Effector memory CD4-positive, alpha-beta T cell (primary cell): ENCODE measurements around the gene FRMD4B.

Experiments used
- DNase-seq, 3 donors: peaks; one replicate each; pipeline ENCODE4 v3.0.0-alpha.2; 2020
- H3K27ac ChIP-seq: 2 replicates; pipeline ENCODE4 v1.7.0; 2013; ENCODE audit warnings: mild to moderate bottlenecking, low read length, moderate library complexity; ENCODE audit not compliant: insufficient read depth, poor library complexity, severe bottlenecking
- H3K27me3 ChIP-seq: replicated peaks from 2 replicates; pipeline ENCODE4 v1.7.0; 2013; ENCODE audit warnings: mild to moderate bottlenecking, low read length; ENCODE audit not compliant: insufficient read depth, control insufficient read depth, poor library complexity, severe bottlenecking
- H3K36me3 ChIP-seq: 2 replicates; pipeline ENCODE4 v1.7.0; 2013; ENCODE audit warnings: mild to moderate bottlenecking, low read length, moderate library complexity; ENCODE audit not compliant: control insufficient read depth, insufficient read depth
- H3K4me1 ChIP-seq: 2 replicates; pipeline ENCODE4 v1.7.0; 2013; ENCODE audit warnings: low read length, mild to moderate bottlenecking; ENCODE audit not compliant: control insufficient read depth, insufficient read depth, poor library complexity, severe bottlenecking
- H3K4me3 ChIP-seq: 2 replicates; pipeline ENCODE4 v1.7.0; 2013; ENCODE audit warnings: low read length, low read depth, mild to moderate bottlenecking; ENCODE audit not compliant: insufficient read depth, poor library complexity, severe bottlenecking
- H3K9me3 ChIP-seq: 2 replicates; pipeline ENCODE4 v1.7.0; 2013; ENCODE audit warnings: mild to moderate bottlenecking, low read length, moderate library complexity; ENCODE audit not compliant: control insufficient read depth

FRMD4B gene

DNA sequence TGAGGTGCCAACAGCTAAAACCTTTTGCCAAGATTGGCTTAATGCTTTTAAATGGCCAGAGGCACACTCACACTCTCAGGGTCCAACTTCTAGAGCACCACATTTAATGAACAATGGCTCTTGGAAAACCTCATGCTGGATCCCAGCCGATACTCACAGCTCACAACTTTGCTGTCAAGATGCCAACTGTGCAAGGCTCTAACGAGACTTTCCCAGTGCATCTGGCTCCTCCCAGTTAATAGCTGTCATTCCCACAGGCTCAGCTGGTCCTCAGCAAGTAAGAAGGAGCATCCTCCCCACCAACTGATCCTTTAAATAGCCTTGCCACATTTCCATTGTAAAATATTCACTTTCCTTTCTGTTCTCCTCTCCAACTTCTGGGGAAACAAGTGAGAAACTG is 20.3 kb upstream of the FRMD4B start:
- Histone ChIP-seq H3K27me3 (no peaks in the 10 kb centered on the region), H3K36me3 (no peaks in the 10 kb centered on the region), H3K9me3 (no peaks in the 10 kb centered on the region), H3K4me1 (no peaks in the 10 kb centered on the region), H3K27ac (no peak overlapping the region), H3K4me3 (no peak overlapping the region)
- DNase-seq, result no peak

DNA sequence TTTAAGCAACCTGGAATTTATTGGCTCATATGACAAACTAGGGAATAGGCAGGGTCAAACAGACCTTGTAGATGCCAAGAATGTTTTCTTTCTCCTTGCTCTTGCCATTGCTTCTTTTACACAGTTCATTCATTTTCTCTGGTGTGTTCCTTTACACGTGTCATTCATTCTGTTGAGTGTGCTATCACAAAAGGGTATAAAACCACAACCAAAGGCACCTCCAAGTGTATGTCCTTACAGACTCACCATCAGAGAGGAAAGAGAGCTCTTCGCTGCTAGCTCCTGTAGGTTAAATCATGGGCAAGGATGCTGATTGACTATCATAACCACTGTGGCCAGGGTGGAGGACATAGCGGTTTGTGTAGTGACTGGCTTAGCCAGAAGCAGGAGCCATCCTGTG is 19.2 kb upstream of the FRMD4B start:
- no peak for DNase-seq
- no peaks in the 10 kb centered on the region for H3K36me3 ChIP-seq

DNA sequence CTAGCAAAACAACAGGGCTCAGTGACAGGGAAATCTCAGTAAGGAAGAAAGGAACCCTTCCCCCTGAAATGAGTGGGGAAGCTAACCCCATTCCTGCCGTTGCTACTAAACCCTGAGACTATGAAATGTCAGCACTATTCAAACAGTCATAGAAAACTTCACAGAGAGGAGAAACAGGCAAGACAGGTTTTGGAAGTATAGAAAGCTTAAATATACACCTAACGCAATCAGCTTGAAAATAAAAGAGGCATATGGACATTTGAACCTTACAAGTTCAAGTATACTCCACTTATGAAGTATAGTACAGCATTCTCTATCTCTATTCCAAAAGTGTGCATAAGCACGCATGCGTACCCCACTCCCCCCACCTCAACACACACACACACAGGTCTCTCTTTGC is 17.6 kb upstream of the FRMD4B start:
- no peak overlapping the region for H3K4me3 ChIP-seq
- H3K27ac ChIP-seq, result no peak overlapping the region
- H3K36me3 ChIP-seq, result no peaks in the 10 kb centered on the region
- H3K9me3 ChIP-seq, result no peaks in the 10 kb centered on the region
- H3K4me1 ChIP-seq, result no peaks in the 10 kb centered on the region
- no peaks in the 10 kb centered on the region for H3K27me3 ChIP-seq
- DNase-seq, result no peak

More for the DNA sequence above, 19.2 kb upstream of the FRMD4B start:
- Histone ChIP-seq H3K9me3 (no peaks in the 10 kb centered on the region), H3K27ac (no peak overlapping the region), H3K4me1 (no peaks in the 10 kb centered on the region), H3K27me3 (no peaks in the 10 kb centered on the region), H3K4me3 (no peak overlapping the region)

DNA sequence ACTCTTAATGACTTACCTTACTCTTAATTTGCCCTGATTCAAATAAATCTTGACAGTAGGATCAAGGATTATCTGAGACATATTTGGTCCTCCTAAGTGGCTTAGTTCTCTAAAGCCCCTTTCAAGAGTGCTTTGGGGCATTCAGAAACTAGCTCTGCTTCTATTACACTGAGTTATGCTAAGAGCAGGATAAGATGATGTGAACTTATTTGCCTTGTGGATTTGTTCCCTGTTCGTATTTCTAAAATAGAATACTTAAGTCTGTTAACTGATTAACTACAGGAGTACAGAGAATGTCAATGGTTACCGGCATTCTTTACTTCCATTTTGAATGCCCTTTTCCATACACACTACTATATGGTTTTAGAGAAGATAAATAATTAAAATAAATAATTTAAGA is 14.8 kb upstream of the FRMD4B start:
- DNase-seq, result no peak
- H3K36me3 ChIP-seq, result no peaks in the 10 kb centered on the region
- no peak overlapping the region for H3K4me3 ChIP-seq
- no peaks in the 10 kb centered on the region for H3K9me3 ChIP-seq
- no peaks in the 10 kb centered on the region for H3K27me3 ChIP-seq
- no peaks in the 10 kb centered on the region for H3K4me1 ChIP-seq
- no peak overlapping the region for H3K27ac ChIP-seq

DNA sequence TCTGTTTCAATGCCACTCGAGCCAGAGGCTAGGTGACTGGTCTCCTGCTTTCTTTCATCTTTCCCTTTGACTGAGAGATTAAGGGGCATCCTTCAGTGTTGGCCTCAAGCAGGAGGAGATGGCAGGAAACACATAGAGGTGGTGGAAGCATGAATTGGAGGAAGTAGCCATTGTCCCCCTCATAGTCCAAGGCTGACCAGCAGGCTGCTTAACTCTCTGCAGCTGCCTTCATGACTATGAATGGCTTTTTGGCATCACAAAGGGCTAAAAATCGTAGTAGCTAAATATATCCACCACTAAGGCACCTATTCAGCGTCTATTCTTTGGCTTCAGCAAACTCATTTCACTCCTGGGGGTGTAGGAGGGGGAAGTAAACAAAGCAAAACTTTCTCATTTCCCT is 7.0 kb upstream of the FRMD4B start:
- H3K27ac ChIP-seq, result no peak overlapping the region
- no peaks in the 10 kb centered on the region for H3K9me3 ChIP-seq
- no peak for DNase-seq
- no peaks in the 10 kb centered on the region for H3K27me3 ChIP-seq
- H3K4me1 ChIP-seq, result no peaks in the 10 kb centered on the region
- no peak overlapping the region for H3K4me3 ChIP-seq
- H3K36me3 ChIP-seq, result no peaks in the 10 kb centered on the region

DNA sequence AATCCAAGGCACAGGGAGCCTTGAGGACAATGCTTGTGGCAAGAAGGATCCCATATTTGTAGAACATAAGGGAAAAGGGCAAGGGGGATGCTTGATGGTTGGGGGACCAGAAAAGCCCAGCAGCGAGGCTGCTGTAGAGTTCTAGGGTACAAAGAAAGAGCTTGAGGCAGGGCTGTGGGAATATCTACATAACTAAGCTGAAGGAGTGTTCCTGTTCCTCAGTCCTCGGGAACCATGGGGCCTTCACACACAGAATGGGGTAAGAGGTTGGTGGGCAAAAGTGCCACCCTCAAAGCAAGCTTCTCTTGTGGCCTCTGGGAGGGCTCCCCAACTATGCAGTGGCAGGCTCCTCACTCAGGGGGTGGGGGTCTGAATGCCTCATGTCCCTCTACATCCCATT is 6.5 kb upstream of the FRMD4B start:
- Histone ChIP-seq H3K4me3 (no peak overlapping the region), H3K27ac (no peak overlapping the region), H3K9me3 (no peaks in the 10 kb centered on the region), H3K4me1 (no peaks in the 10 kb centered on the region), H3K36me3 (no peaks in the 10 kb centered on the region), H3K27me3 (no peaks in the 10 kb centered on the region)
- no peak for DNase-seq

DNA sequence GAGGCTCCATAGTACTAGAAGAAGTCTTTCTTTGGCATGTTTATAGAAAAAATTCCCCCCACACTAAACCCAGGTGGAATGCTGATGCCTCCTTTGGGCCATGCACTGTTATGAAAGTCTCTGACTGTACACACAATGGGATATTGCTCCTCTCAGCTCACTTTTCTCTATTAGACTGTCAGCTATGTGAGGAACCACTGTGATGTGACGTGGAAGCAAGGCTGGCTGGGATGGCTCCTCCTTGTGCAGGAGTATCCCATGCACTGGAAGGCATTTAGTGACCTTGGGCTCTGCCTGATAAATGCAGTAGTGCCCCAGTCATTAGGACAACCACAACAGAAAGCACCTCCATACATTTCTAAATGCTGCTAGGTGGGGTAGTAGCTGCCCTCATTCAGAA is 5.7 kb upstream of the FRMD4B start:
- H3K27ac ChIP-seq, result no peak overlapping the region
- no peak for DNase-seq
- no peaks in the 10 kb centered on the region for H3K9me3 ChIP-seq
- no peaks in the 10 kb centered on the region for H3K36me3 ChIP-seq
- no peak overlapping the region for H3K4me3 ChIP-seq
- H3K27me3 ChIP-seq, result peaks cover under 1% of the 10 kb centered on the region
- H3K4me1 ChIP-seq, result no peaks in the 10 kb centered on the region

DNA sequence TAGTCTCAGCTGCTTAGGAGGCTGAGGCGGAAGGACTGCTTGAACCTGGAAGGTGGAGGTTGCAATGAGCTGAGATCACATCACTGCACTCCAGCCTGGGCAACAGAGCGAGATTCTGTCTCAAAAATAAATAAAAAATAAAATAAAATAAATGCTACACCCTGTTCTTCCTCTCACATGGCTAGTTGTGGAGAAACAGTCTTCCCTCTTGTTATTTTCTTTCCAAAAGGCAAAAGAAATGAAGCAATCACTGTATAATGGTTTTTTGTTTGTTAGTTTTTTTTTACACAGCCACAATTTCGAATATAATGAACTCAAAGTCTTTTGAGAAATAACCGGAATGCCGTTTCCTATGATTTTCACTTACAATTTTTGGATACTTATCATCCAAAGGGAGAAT is 4.9 kb upstream of the FRMD4B start:
- Histone ChIP-seq H3K27me3 (peaks cover 8% of the 10 kb centered on the region), H3K36me3 (no peaks in the 10 kb centered on the region), H3K27ac (no peak overlapping the region), H3K9me3 (no peaks in the 10 kb centered on the region), H3K4me1 (no peaks in the 10 kb centered on the region), H3K4me3 (no peak overlapping the region)
- DNase-seq, result no peak

DNA sequence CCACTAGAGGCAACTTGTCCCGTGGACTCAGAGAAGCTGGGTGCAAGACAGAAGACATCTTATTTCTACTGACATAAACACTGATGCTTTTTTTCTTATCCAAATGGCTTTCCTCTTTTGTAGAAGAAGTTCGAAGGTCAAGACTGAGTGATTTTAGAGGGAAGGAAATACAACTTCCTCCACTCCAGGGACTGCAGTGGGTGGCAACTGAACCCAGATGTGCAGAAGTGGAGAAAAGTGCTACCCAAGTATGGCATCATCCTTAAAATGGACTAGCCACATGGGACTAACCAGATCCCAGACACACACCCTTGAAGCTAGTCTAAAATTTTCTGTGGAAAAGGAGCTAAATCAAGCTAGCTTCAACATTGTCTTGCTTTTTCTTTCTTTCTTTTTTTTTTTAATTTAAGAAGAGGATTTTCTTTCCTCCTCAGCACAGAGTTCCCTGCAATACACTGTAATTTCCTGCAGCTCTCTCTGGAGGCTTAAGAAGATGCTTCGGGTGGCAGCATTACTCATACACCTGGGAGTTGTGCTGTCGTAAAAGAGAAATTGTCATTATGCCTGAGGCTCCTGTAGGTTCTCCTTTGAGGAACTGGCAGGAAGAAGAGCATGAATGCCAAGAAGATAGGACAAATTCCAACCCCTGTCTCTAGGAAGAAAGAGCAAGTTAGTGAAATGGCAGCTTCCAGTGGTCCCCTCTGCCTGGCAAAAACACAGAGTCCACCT is 3.8 kb upstream of the FRMD4B start:
- no peak overlapping the region for H3K4me3 ChIP-seq
- H3K27ac ChIP-seq, result no peak overlapping the region
- no peak for DNase-seq
- H3K9me3 ChIP-seq, result no peaks in the 10 kb centered on the region
- H3K36me3 ChIP-seq, result no peaks in the 10 kb centered on the region
- H3K27me3 ChIP-seq, result peaks cover 12% of the 10 kb centered on the region
- H3K4me1 ChIP-seq, result peaks cover 3% of the 10 kb centered on the region

DNA sequence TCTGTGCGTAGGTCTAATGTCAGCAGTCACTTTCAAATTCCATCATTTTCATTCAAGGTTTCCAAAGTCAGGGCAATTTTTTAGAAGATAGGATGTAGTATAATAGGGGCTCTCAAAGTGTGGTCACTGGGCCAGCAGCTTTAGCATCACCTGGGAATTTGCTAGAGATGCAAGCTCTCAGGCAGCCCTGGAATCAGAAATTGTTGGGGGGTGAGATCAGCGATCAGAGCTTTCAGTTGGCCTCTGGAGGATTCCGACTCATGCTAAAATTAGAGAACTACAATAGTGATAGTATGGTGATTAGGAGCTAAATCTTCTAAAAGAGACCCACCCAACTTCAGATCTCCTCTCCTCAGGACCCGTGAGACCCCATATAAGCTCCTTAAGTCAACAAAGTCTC is 2.4 kb upstream of the FRMD4B start:
- H3K36me3 ChIP-seq, result no peaks in the 10 kb centered on the region
- peaks cover 17% of the 10 kb centered on the region for H3K27me3 ChIP-seq
- no peak overlapping the region for H3K4me3 ChIP-seq
- H3K9me3 ChIP-seq, result no peaks in the 10 kb centered on the region
- H3K4me1 ChIP-seq, result peaks cover 3% of the 10 kb centered on the region
- H3K27ac ChIP-seq, result no peak overlapping the region
- no peak for DNase-seq
